ENCODE results near the gene PKHD1. TPM values are rescaled to one million over a fixed set of nuclear protein-coding genes. Genes with fewer than 3 reads are reported as not detected.

The PKHD1 gene
- total and polyA plus RNA-seq, 2 donors (not counting 1 experiment from before 2014, with no cell fraction given): not detected

- Histone ChIP-seq H3K9ac (ENCODE audit: low read length) (no peak overlapping the region), H3K36me3 (replicated peaks in 1 of 2; ENCODE audit: control extremely low read depth in 1 of 2, control insufficient read depth in 1 of 2, extremely low read depth in 1 of 2, insufficient read depth in 2 of 2, low read length in 1 of 2) (no peaks in the 10 kb centered on the region), H3K4me3 (ENCODE audit: control extremely low read depth in 1 of 5, extremely low read depth in 1 of 5, insufficient read depth in 1 of 5, low read depth in 2 of 5, low read length in 4 of 5) (no peak overlapping the region), H3K27ac (ENCODE audit: low read length in 2 of 2) (no peak overlapping the region), H4K20me1 (ENCODE audit: control insufficient read depth, insufficient read depth, low read length, poor library complexity, severe bottlenecking) (no peaks in the 10 kb centered on the region), H3K27me3 (replicated peaks in 1 of 4; ENCODE audit: control extremely low read depth in 1 of 4, control insufficient read depth in 3 of 4, insufficient read depth in 4 of 4, low read length in 3 of 4) (no peaks in the 10 kb centered on the region), H3K9me3 (ENCODE audit: control extremely low read depth in 1 of 3, control insufficient read depth in 2 of 3, insufficient read depth in 1 of 3, low read length in 2 of 3) (peaks cover 0 to 3% (median 0%) of the 10 kb centered on the region in 3 donors), H3K4me2 (replicated peaks; ENCODE audit: low read depth, low read length, poor library complexity, severe bottlenecking) (no peak overlapping the region), H2AFZ (ENCODE audit: insufficient read depth, low read depth, low read length, poor library complexity, severe bottlenecking) (no peak overlapping the region), H3K79me2 (ENCODE audit: control insufficient read depth, insufficient read depth, low read length) (no peaks in the 10 kb centered on the region), H3K4me1 (ENCODE audit: control insufficient read depth in 2 of 2, insufficient read depth in 2 of 2, low read length in 2 of 2) (no peaks in the 10 kb centered on the region)
- no peak for ATAC-seq (ENCODE audit: low read depth)
- ChIA-PET CTCF (no interaction called here), POLR2A (no interaction called here)
- intact Hi-C loops (cut with micrococcal nuclease): no loop called here
- TF ChIP-seq EZH2 (IDR thresholded peaks at IDR 0.05; ENCODE audit: borderline replicate concordance, insufficient read depth, low read depth, low read length, poor library complexity, severe bottlenecking): no peak
- Mint-ChIP-seq H3K4me3 (no peak overlapping the region), H3K27ac (no peak overlapping the region), H3K9me3 (ENCODE audit: insufficient read depth) (no peaks in the 10 kb centered on the region), H3K27me3 (peaks cover 3% of the 10 kb centered on the region), H3K4me1 (no peaks in the 10 kb centered on the region)
- DNase-seq: no peak
- 90% methylated on average over 3 of the region's 4 CpGs for WGBS (ENCODE audit: insufficient coverage)
Observed at GRCh38 chr6:52108128-52108527, 20.7 kb upstream of the PKHD1 start.

GRCh38 chr6:52106994-52107393 lies 19.6 kb upstream of the PKHD1 start:
- no peak overlapping the region for H3K4me3 ChIP-seq (ENCODE audit: control extremely low read depth in 1 of 5, extremely low read depth in 1 of 5, insufficient read depth in 1 of 5, low read depth in 2 of 5, low read length in 4 of 5)
- Mint-ChIP-seq H3K4me1 (no peaks in the 10 kb centered on the region), H3K27ac (no peak overlapping the region), H3K9me3 (ENCODE audit: insufficient read depth) (no peaks in the 10 kb centered on the region), H3K27me3 (no peaks in the 10 kb centered on the region), H3K4me3 (no peak overlapping the region)
- CTCF ChIA-PET: no interaction called here
- H3K4me2 ChIP-seq (replicated peaks; ENCODE audit: low read depth, low read length, poor library complexity, severe bottlenecking): no peak overlapping the region
- H3K4me1 ChIP-seq (ENCODE audit: control insufficient read depth in 2 of 2, insufficient read depth in 2 of 2, low read length in 2 of 2): no peaks in the 10 kb centered on the region
- H4K20me1 ChIP-seq (ENCODE audit: control insufficient read depth, insufficient read depth, low read length, poor library complexity, severe bottlenecking): no peaks in the 10 kb centered on the region
- H2AFZ ChIP-seq (ENCODE audit: insufficient read depth, low read depth, low read length, poor library complexity, severe bottlenecking): no peak overlapping the region
- H3K27me3 ChIP-seq (replicated peaks in 1 of 4; ENCODE audit: control extremely low read depth in 1 of 4, control insufficient read depth in 3 of 4, insufficient read depth in 4 of 4, low read length in 3 of 4): no peaks in the 10 kb centered on the region
- POLR2A ChIA-PET: no interaction called here
- ATAC-seq (ENCODE audit: low read depth): no peak
- H3K36me3 ChIP-seq (replicated peaks in 1 of 2; ENCODE audit: control extremely low read depth in 1 of 2, control insufficient read depth in 1 of 2, extremely low read depth in 1 of 2, insufficient read depth in 2 of 2, low read length in 1 of 2): no peaks in the 10 kb centered on the region
- H3K9ac ChIP-seq (ENCODE audit: low read length): no peak overlapping the region
- H3K9me3 ChIP-seq (ENCODE audit: control extremely low read depth in 1 of 3, control insufficient read depth in 2 of 3, insufficient read depth in 1 of 3, low read length in 2 of 3): peaks cover 0 to 3% (median 0%) of the 10 kb centered on the region in 3 donors
- H3K27ac ChIP-seq (ENCODE audit: low read length in 2 of 2): no peak overlapping the region
- TF ChIP-seq EZH2 (IDR thresholded peaks at IDR 0.05; ENCODE audit: borderline replicate concordance, insufficient read depth, low read depth, low read length, poor library complexity, severe bottlenecking) (no peak), CTCF (IDR thresholded peaks at IDR 0.05) (no peak)
- no peak for DNase-seq
- intact Hi-C loops (cut with micrococcal nuclease): no loop called here
- no peaks in the 10 kb centered on the region for H3K79me2 ChIP-seq (ENCODE audit: control insufficient read depth, insufficient read depth, low read length)

All from B cell (primary cell).